ENCODE data around the gene LIPC.

Gene LIPC

GRCh38 chr15:58406811-58407210 is 25.0 kb upstream of the LIPC start:
- Histone ChIP-seq H3K27ac (ENCODE audit: extremely low read depth, low read depth, low read length) (no peak overlapping the region), H3K9me3 (ENCODE audit: control insufficient read depth, insufficient read depth, low read depth, low read length) (no peaks in the 10 kb centered on the region), H3K4me1 (ENCODE audit: control insufficient read depth, insufficient read depth, low read length) (no peaks in the 10 kb centered on the region), H3K36me3 (ENCODE audit: control insufficient read depth in 2 of 2, insufficient read depth in 1 of 2, low read length in 2 of 2) (no peaks in the 10 kb centered on the region), H3K4me3 (ENCODE audit: low read depth, low read length) (no peak overlapping the region)
- CTCF ChIA-PET, result no interaction called here
- TF ChIP-seq SP3 (tag by site-specific recombination; IDR thresholded peaks at IDR 0.05) (no peak), GLIS1 (tag by site-specific recombination; IDR thresholded peaks at IDR 0.05) (no peak)
- POLR2A ChIA-PET, result no interaction called here

GRCh38 chr15:58407236-58407775 is 24.5 kb upstream of the LIPC start:
- TF ChIP-seq ZBTB26 (tag by site-specific recombination; optimal IDR thresholded peaks at IDR 0.05) (no peak), ZNF692 (tag by site-specific recombination; IDR thresholded peaks at IDR 0.05) (no peak), PBX3 (CRISPR knock-in tag; IDR thresholded peaks at IDR 0.05) (no peak), ZFP37 (tag by site-specific recombination; IDR thresholded peaks at IDR 0.05) (no peak), ZNF501 (tag by site-specific recombination; IDR thresholded peaks at IDR 0.05) (no peak), ZNF404 (tag by site-specific recombination; IDR thresholded peaks at IDR 0.05) (no peak)
- POLR2A ChIA-PET, result no interaction called here
- CTCF ChIA-PET, result no interaction called here

GRCh38 chr15:58407778-58408177 is 24.0 kb upstream of the LIPC start:
- no peak overlapping the region for H3K27ac ChIP-seq (ENCODE audit: extremely low read depth, low read depth, low read length)
- H3K4me3 ChIP-seq (ENCODE audit: low read depth, low read length), result no peak overlapping the region
- no peaks in the 10 kb centered on the region for H3K36me3 ChIP-seq (ENCODE audit: control insufficient read depth in 2 of 2, insufficient read depth in 1 of 2, low read length in 2 of 2)
- POLR2A ChIA-PET, result no interaction called here
- no peaks in the 10 kb centered on the region for H3K9me3 ChIP-seq (ENCODE audit: control insufficient read depth, insufficient read depth, low read depth, low read length)
- no peaks in the 10 kb centered on the region for H3K4me1 ChIP-seq (ENCODE audit: control insufficient read depth, insufficient read depth, low read length)
- CTCF ChIA-PET, result no interaction called here
- TF ChIP-seq ZNF544 (tag by site-specific recombination; IDR thresholded peaks at IDR 0.05) (no peak), ZNF610 (tag by site-specific recombination; IDR thresholded peaks at IDR 0.05; ENCODE audit: borderline replicate concordance) (no peak), ZNF211 (tag by site-specific recombination; IDR thresholded peaks at IDR 0.05; ENCODE audit: low read depth) (no peak), ZNF24 (tag by site-specific recombination; IDR thresholded peaks at IDR 0.05) (no peak), KLF10 (tag by site-specific recombination; IDR thresholded peaks at IDR 0.05) (no peak), ZSCAN23 (tag by site-specific recombination; IDR thresholded peaks at IDR 0.05) (no peak), MYNN (tag by site-specific recombination; IDR thresholded peaks at IDR 0.05; ENCODE audit: borderline replicate concordance) (no peak), YY2 (tag by site-specific recombination; IDR thresholded peaks at IDR 0.05) (no peak), ZNF324 (tag by site-specific recombination; IDR thresholded peaks at IDR 0.05) (no peak), ZNF692 (tag by site-specific recombination; IDR thresholded peaks at IDR 0.05) (no peak), GFI1B (tag by site-specific recombination; IDR thresholded peaks at IDR 0.05) (no peak), GLI2 (tag by site-specific recombination; IDR thresholded peaks at IDR 0.05; ENCODE audit: borderline replicate concordance, low read depth) (no peak), ZSCAN18 (tag by site-specific recombination; IDR thresholded peaks at IDR 0.05) (no peak), ZNF660 (tag by site-specific recombination; IDR thresholded peaks at IDR 0.05) (no peak), ZEB2 (tag by site-specific recombination; IDR thresholded peaks at IDR 0.05) (no peak), ZNF596 (tag by site-specific recombination; IDR thresholded peaks at IDR 0.05) (no peak)

More at GRCh38 chr15:58407236-58407775, 24.5 kb upstream of the LIPC start:
- no peaks in the 10 kb centered on the region for H3K36me3 ChIP-seq (ENCODE audit: control insufficient read depth in 2 of 2, insufficient read depth in 1 of 2, low read length in 2 of 2)
- H3K4me1 ChIP-seq (ENCODE audit: control insufficient read depth, insufficient read depth, low read length), result no peaks in the 10 kb centered on the region
- H3K4me3 ChIP-seq (ENCODE audit: low read depth, low read length), result no peak overlapping the region
- no peaks in the 10 kb centered on the region for H3K9me3 ChIP-seq (ENCODE audit: control insufficient read depth, insufficient read depth, low read depth, low read length)
- H3K27ac ChIP-seq (ENCODE audit: extremely low read depth, low read depth, low read length), result no peak overlapping the region

All from HEK293 (cell line).